ENCODE data around the gene WAS. TPM values are rescaled to one million over a fixed set of nuclear protein-coding genes. Genes with fewer than 3 reads are reported as not detected.
"Not testable (repeated sequence)": the region's sequence is repeated elsewhere in the genome, so short reads cannot be mapped to it uniquely, and the experiment has no call there.

WAS gene
- total RNA-seq, 1 donor from 2014 or later: 2.6 TPM

GRCh38 chrX:48681539-48682183, 1.9 kb upstream of the WAS start:
- ATAC-seq: no peak
- no peak for DNase-seq
- intact Hi-C loops (cut with micrococcal nuclease): no loop called here

DNA sequence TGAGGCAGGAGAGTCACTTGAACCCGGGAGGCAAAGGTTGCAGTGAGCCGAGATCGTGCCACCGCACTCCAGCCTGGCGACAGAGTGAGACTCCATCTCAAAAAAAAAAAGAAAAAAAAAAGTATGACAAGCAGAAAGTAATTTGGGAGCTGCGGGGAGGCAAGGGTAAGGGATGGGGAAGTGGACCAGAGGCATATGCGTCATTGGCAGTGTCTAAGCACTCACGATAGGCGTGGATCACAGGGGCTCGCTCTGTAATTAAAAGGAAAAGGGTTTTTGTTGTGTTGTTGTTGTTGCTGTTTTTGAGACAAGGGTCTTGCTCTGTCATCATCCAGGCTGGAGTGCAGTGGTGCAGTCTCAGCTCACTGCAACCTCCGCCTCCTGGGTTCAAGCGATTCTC, 804 bp upstream of the WAS start:
- ATAC-seq: peak; percentile 54

GRCh38 chrX:48684134-48684533, 535 bp downstream of the WAS start:
- DNase-seq (no peak), ATAC-seq (no peak)
- intact Hi-C loops (cut with micrococcal nuclease): no loop called here

More for the DNA sequence above, 804 bp upstream of the WAS start:
- DNase-seq; intact Hi-C loops (cut with micrococcal nuclease): not testable (repeated sequence)

DNA sequence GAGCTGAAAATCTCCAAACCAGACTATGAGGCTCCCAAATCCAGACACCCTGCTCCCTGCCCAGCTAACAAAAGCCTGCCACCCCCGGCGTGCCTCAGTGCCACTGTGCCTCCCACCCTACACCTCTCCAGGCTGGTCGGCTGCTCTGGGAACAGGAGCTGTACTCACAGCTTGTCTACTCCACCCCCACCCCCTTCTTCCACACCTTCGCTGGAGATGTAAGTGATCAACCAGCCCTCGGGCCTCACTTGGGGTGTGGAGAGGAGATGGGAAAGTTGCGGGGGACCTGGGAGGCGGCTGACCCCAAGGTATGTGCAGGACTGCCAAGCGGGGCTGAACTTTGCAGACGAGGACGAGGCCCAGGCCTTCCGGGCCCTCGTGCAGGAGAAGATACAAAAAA, 1.8 kb downstream of the WAS start:
- ATAC-seq: no peak
- intact Hi-C loops (cut with micrococcal nuclease): no loop called here
- DNase-seq: no peak

DNA sequence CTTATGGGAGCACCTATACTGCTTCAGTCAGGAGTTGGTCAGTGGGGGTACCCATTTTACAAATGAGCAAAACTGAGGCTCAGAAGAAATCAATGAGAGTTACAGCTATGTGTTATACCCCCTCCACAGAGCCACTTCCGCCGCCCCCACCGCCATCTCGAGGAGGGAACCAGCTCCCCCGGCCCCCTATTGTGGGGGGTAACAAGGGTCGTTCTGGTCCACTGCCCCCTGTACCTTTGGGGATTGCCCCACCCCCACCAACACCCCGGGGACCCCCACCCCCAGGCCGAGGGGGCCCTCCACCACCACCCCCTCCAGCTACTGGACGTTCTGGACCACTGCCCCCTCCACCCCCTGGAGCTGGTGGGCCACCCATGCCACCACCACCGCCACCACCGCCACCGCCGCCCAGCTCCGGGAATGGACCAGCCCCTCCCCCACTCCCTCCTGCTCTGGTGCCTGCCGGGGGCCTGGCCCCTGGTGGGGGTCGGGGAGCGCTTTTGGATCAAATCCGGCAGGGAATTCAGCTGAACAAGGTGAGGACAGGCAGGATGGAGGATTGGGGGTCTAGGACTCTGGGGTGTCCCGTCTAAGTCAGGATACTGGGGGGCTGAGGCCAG, 5.0 kb downstream of the WAS start:
- DNase-seq (no peak), ATAC-seq (no peak)
- intact Hi-C loops (cut with micrococcal nuclease): no loop called here

DNA sequence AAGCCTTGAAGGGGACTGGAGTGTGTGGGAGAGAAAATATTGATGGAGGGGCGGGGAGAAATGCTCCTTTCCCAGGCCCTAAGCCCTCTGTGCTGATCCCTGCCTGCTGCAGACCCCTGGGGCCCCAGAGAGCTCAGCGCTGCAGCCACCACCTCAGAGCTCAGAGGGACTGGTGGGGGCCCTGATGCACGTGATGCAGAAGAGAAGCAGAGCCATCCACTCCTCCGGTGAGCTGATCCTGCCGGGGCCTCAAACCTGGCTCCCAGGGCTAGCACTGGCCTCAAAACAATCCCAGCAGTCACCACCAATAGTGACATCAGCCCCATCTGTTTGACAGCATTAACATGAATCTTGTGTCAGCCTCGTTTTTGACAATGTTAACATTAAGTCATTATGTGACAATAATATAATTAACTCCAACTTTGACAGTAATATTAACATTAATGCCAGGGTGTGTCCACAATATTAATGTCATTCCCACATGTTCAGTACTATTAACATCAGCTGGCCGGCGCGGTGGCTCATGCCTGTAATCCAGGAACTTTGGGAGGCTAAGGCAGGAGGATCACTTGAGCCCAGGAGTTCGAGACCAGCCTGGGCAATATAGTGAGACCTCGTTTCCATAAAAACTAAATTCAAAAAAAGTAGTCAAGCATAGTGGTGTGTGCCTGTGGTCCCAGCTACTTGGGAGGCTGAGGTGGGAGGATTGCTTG, 5.8 kb downstream of the WAS start:
- ATAC-seq (no peak), DNase-seq (no peak)
- intact Hi-C loops (cut with micrococcal nuclease): no loop called here

- DNase-seq; intact Hi-C loops (cut with micrococcal nuclease); ATAC-seq: not testable (repeated sequence)
Observed at GRCh38 chrX:48691746-48692145, 8.1 kb downstream of the WAS start.

DNA sequence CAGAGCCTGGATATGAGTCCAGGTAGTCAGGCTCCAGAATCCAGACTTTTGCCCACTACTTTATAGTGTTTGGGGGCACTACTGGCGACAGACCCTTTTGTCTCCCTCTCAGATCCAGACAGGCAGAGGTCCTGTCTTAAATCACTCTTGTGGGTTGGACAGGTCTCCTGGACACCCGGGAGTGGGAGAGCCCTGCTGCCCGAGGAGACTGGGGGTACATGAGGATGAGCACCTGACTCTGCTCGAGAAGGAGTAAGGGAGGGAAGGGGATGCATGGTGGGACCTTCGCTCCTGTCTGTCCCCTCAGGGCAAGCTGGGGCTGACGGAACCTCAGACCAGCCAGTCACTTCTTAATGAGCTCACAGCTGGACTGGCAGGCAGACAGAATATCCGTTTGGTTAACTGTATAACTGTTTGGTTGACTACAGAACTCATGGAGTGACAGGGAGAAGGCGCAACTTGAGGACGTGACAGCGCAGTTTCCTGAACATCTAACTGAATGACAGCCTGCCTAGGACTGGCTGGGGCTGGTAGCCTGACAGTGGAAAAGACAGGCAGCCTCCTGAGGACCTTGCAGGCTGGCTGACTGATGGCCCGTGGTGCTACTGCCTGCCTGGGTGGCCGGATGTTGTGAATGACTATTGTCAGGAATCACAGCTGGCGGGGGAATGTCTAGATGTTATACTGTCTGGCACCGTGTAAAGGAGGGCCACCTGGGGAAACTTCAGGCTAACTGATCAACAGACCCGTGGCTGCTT, 11.4 kb downstream of the WAS start:
- intact Hi-C loops (cut with micrococcal nuclease): no loop called here
- ATAC-seq (no peak), DNase-seq (no peak)

- DNase-seq (no peak), ATAC-seq (no peak)
- intact Hi-C loops (cut with micrococcal nuclease): no loop called here
Observed at GRCh38 chrX:48695534-48695896, 11.9 kb downstream of the WAS start.

DNA sequence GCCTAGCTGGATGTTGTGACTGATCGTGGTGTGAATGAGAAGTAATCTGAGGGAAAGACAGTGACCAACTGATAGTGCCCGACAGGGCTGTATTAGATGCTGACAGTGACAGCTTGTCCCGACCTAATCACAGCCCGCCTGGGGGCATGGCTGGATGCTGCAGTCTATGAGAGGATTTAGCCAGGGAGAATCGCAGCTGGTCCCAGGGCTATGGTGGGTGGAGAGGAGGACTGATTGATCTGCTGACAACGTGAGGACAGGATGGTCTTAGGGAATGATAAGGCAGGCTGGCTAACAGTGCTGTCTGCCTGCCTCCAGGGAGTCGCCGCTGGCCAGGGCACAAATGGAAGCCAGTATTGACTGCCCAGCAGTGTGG, 12.3 kb downstream of the WAS start:
- DNase-seq: no peak
- ATAC-seq: peak; percentile 26
- intact Hi-C loops (cut with micrococcal nuclease): no loop called here

- peak; percentile 99 for ATAC-seq
Observed at GRCh38 chrX:48696301-48696908, 12.8 kb downstream of the WAS start, which contains the start of gene SUV39H1. Gene SUV39H1, plus strand, starts transcription at chrX:48696734. Its CDS starts 51 bp downstream, at chrX:48696785.

GRCh38 chrX:48696909-48697727, 13.5 kb downstream of the WAS start:
- DNase-seq (peak; percentile 49), ATAC-seq (no peak)
- intact Hi-C loops (cut with micrococcal nuclease): no loop called here

More at GRCh38 chrX:48696301-48696908, 12.8 kb downstream of the WAS start, which contains the start of gene SUV39H1:
- DNase-seq: peak; percentile 93
- intact Hi-C loops (cut with micrococcal nuclease): no loop called here

- DNase-seq (no peak), ATAC-seq (no peak)
- intact Hi-C loops (cut with micrococcal nuclease): no loop called here
Observed at GRCh38 chrX:48698306-48698705, 14.7 kb downstream of the WAS start.

DNA sequence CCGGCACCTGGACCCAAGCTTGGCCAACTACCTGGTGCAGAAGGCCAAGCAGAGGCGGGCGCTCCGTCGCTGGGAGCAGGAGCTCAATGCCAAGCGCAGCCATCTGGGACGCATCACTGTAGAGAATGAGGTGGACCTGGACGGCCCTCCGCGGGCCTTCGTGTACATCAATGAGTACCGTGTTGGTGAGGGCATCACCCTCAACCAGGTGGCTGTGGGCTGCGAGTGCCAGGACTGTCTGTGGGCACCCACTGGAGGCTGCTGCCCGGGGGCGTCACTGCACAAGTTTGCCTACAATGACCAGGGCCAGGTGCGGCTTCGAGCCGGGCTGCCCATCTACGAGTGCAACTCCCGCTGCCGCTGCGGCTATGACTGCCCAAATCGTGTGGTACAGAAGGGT, 16.6 kb downstream of the WAS start:
- ATAC-seq: no peak
- DNase-seq: no peak
- intact Hi-C loops (cut with micrococcal nuclease): no loop called here

- DNase-seq (no peak), ATAC-seq (no peak)
- intact Hi-C loops (cut with micrococcal nuclease): no loop called here
Observed at GRCh38 chrX:48700951-48701653, 17.5 kb downstream of the WAS start.

- DNase-seq (no peak), ATAC-seq (no peak)
- intact Hi-C loops (cut with micrococcal nuclease): no loop called here
Observed at GRCh38 chrX:48702032-48702431, 18.4 kb downstream of the WAS start.

- intact Hi-C loops (cut with micrococcal nuclease): no loop called here
- ATAC-seq: no peak
- DNase-seq: no peak
Observed at GRCh38 chrX:48702716-48703115, 19.1 kb downstream of the WAS start.

GRCh38 chrX:48703228-48703627, 19.6 kb downstream of the WAS start:
- intact Hi-C loops (cut with micrococcal nuclease): no loop called here
- DNase-seq (no peak), ATAC-seq (peak; percentile 73)
